ENCODE measurements around the gene KEAP1.

KEAP1 gene

GRCh38 chr19:10517760-10518443 is 14.7 kb upstream of the KEAP1 start:
- no peak overlapping the region for H3K4me3 ChIP-seq (ENCODE audit: low read depth, low read length)
- TF ChIP-seq CTCF (IDR thresholded peaks at IDR 0.05; ENCODE audit: low read depth, low read length), result no peak
- in situ Hi-C loops (cut with HindIII; ENCODE audit: low sequenced_read_pairs), result no loop called here
- no peak for DNase-seq (ENCODE audit: low read depth, low spot score)

- in situ Hi-C loops (cut with HindIII; ENCODE audit: low sequenced_read_pairs), result no loop called here
- no peak for DNase-seq (ENCODE audit: low read depth, low spot score)
- no peak for TF ChIP-seq CTCF (IDR thresholded peaks at IDR 0.05; ENCODE audit: low read depth, low read length)
- H3K4me3 ChIP-seq (ENCODE audit: low read depth, low read length), result no peak within 1 kb of the TSS
Observed at GRCh38 chr19:10517361-10517759, 14.2 kb upstream of the KEAP1 start, which contains the start of gene S1PR5. S1PR5 (minus strand) TSS chr19:10517447; CDS start chr19:10515011, 2,436 bp downstream.

DNA sequence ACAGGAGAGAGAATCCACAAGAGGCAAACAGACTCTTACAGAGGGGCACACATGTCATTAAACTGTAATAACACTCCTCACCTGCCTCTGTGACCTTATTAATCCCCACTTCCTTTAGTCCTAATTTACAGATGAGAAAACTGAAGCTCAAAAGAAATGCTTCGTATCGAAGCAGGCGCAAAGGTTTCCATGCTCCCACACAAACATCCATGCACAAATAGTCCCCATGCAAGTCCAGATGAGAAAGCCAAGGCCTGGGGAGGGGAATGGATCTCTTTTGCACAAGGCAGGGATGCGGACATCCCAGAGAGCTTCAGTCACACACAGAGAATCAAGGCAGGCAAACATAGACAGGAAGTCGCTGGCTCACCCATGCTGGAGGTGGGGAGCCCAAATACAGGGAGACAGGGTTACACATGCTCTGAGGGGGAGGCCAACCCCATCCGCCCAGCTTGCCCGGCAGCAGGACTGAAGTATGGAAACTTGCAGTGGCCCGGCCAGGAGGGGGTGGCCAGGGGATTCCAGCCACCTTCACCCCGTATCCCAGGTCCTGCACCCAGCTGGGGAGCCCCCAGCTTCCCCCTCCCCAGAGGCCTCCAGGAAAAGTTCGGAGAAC is 13.6 kb upstream of the KEAP1 start:
- DNase-seq (ENCODE audit: low read depth, low spot score), result no peak

DNA sequence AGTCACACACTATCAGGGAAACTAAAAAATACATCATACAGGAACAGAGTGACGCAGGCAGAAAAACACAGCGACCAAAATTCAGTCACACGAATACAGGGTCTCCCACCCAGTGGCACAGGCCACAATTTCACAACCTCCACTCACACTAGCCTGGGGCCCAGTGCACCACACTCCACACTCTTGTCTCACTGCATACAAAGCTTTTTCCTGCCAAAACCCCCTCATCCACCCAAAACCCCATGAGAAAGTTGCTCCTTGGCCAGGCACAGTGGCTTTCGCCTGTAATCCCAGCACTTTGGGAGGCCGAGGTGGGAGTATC is 12.9 kb upstream of the KEAP1 start:
- no peak for DNase-seq (ENCODE audit: low read depth, low spot score)
- H3K4me3 ChIP-seq (ENCODE audit: low read depth, low read length), result no peak overlapping the region
- in situ Hi-C loops (cut with HindIII; ENCODE audit: low sequenced_read_pairs), result no loop called here
- TF ChIP-seq CTCF (IDR thresholded peaks at IDR 0.05; ENCODE audit: low read depth, low read length), result no peak

More for the DNA sequence above, 13.6 kb upstream of the KEAP1 start:
- in situ Hi-C loops (cut with HindIII; ENCODE audit: low sequenced_read_pairs), result no loop called here
- no peak overlapping the region for H3K4me3 ChIP-seq (ENCODE audit: low read depth, low read length)
- TF ChIP-seq CTCF (IDR thresholded peaks at IDR 0.05; ENCODE audit: low read depth, low read length), result no peak

DNA sequence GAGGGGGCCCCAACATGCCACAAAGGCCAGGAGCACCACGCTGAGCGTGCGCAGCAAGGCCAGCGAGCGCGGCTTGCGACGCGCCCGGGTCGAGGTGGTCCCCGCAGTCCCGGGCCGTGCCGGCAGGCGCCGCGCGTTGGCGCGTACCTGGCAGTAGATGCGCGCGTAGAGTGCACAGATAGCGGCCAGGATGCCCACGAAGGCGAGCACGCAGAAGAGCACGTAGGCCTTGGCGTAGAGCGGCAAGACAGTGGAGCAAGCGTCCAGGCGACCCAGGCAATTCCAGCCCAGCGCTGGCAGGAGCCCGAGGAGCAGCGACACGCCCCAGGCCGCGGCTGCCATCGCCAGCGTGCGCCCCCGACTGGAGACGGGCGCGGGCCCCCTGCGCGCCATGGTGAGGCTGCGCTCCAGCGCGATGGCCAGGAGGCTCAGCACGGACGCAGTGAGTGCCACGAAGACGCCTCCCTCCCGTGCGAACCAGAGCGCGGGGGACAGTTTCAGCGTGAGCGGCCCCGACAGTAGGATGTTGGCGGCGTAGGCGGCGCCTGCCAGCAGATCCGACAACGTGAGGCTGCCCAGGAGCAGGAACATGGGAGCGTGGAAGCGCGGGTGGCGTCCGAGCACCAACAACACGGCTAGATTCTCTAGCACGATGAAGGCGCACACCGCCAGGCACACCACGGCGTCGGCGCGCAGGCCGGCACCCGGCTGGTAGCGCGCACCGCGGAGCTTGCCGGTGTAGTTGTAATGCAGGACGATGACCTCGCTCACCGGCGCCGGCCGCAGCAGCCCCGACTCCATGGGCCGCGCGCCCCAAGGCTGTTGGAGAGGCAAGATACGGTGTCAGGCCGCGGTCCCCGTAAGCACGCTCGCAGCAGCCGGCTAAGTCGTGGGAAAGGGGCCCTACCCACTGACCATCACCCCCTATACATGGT is 11.3 kb upstream of the KEAP1 start:
- DNase-seq (ENCODE audit: low read depth, low spot score), result no peak
- in situ Hi-C loops (cut with HindIII; ENCODE audit: low sequenced_read_pairs), result no loop called here
- no peak overlapping the region for H3K4me3 ChIP-seq (ENCODE audit: low read depth, low read length)
- TF ChIP-seq CTCF (IDR thresholded peaks at IDR 0.05; ENCODE audit: low read depth, low read length), result no peak

GRCh38 chr19:10513223-10513622 is 10.1 kb upstream of the KEAP1 start:
- no peak overlapping the region for H3K4me3 ChIP-seq (ENCODE audit: low read depth, low read length)
- DNase-seq (ENCODE audit: low read depth, low spot score), result no peak
- in situ Hi-C loops (cut with HindIII; ENCODE audit: low sequenced_read_pairs), result no loop called here
- TF ChIP-seq CTCF (IDR thresholded peaks at IDR 0.05; ENCODE audit: low read depth, low read length), result no peak

Data from astrocyte of the spinal cord (primary cell).